ENCODE data around the gene DNHD1. TPM values are rescaled to one million over a fixed set of nuclear protein-coding genes. Genes with fewer than 3 reads are reported as not detected.

Gene DNHD1
- total and polyA plus RNA-seq, 2 of the 8 experiments (the other 6 are each of a cell fraction or from before 2014, with no cell fraction given), result 5.0 to 6.8 TPM

GRCh38 chr11:6541356-6541755, 44.3 kb downstream of the DNHD1 start:
- POLR2A ChIA-PET (ENCODE audit: partially characterized antibody), result interaction anchor here (0.9 kb wide), 1 partner anchor 65 kb away, joined by 3 read pairs; no protein-coding TSS in a partner anchor
- no peaks in the 10 kb centered on the region for H3K79me2 ChIP-seq (ENCODE audit: control insufficient read depth in 1 of 2, insufficient read depth in 2 of 2, low read length in 2 of 2)
- CTCF ChIA-PET (ENCODE audit: partially characterized antibody), result interaction anchor here (1.0 to 10.2 kb wide), 5 partner anchors 10 to 162 kb away, joined by 3 to 64 read pairs (median 5); no protein-coding TSS in a partner anchor
- TF ChIP-seq CHD1 (IDR thresholded peaks at IDR 0.05; ENCODE audit: low read depth, low read length) (no peak), CREB1 (IDR thresholded peaks at IDR 0.05) (no peak), BACH1 (IDR thresholded peaks at IDR 0.05; ENCODE audit: low read length) (no peak), SP4 (IDR thresholded peaks at IDR 0.05; ENCODE audit: low read length) (no peak), ZNF274 (IDR thresholded peaks at IDR 0.05; ENCODE audit: borderline replicate concordance, extremely low read depth, low read length) (no peak), TAF7 (optimal IDR thresholded peaks at IDR 0.05; ENCODE audit: borderline replicate concordance, low read depth, low read length) (no peak), MAFK (IDR thresholded peaks at IDR 0.05; ENCODE audit: low read depth, low read length) (no peak), TAF1 (IDR thresholded peaks at IDR 0.05; ENCODE audit: low read depth, low read length) (no peak), RAD21 (IDR thresholded peaks at IDR 0.05 in 1 of 2, conservative IDR thresholded peaks at IDR 0.05 in 1 of 2; ENCODE audit: low read depth in 2 of 2, low read length in 2 of 2) (no peak), EGR1 (IDR thresholded peaks at IDR 0.05; ENCODE audit: borderline replicate concordance, low read depth, low read length) (no peak), CTBP2 (IDR thresholded peaks at IDR 0.05; ENCODE audit: borderline replicate concordance, insufficient read depth, insufficient read length, low read length) (no peak), RNF2 (IDR thresholded peaks at IDR 0.05; ENCODE audit: borderline replicate concordance, low read depth, low read length, missing control alignments, poor library complexity, severe bottlenecking) (no peak), KDM1A (IDR thresholded peaks at IDR 0.05; ENCODE audit: borderline replicate concordance, low read length) (no peak)
- no peak overlapping the region for H3K9ac ChIP-seq (replicated peaks in 1 of 4; ENCODE audit: extremely low read depth in 1 of 4, low read depth in 3 of 4, low read length in 3 of 4)
- no peaks in the 10 kb centered on the region for H3K9me3 ChIP-seq (ENCODE audit: insufficient read depth in 2 of 2, low read depth in 1 of 2, low read length in 1 of 2)
- H2BK5ac ChIP-seq (ENCODE audit: low read depth, low read length), result no peak overlapping the region
- no peaks in the 10 kb centered on the region for H3K27me3 ChIP-seq (replicated peaks in 1 of 4; ENCODE audit: control insufficient read depth in 3 of 4, extremely low read depth in 1 of 4, insufficient read depth in 3 of 4, low read length in 3 of 4)
- H4K5ac ChIP-seq (ENCODE audit: insufficient read length, low read depth, low read length), result no peak overlapping the region
- no peak overlapping the region for H3K56ac ChIP-seq (replicated peaks; ENCODE audit: insufficient read length, low read depth, low read length)
- no peak overlapping the region for H3K14ac ChIP-seq (ENCODE audit: insufficient read length)
- no peaks in the 10 kb centered on the region for H3K36me3 ChIP-seq (ENCODE audit: control insufficient read depth in 2 of 4, insufficient read depth in 4 of 4, low read length in 3 of 4)
- no peaks in the 10 kb centered on the region for H3K79me1 ChIP-seq (ENCODE audit: low read depth, low read length)
- H3K23me2 ChIP-seq (ENCODE audit: low read depth, low read length), result no peaks in the 10 kb centered on the region
- H2BK15ac ChIP-seq (ENCODE audit: low read length), result no peak overlapping the region
- no peak overlapping the region for H3K4me3 ChIP-seq (ENCODE audit: extremely low read depth in 1 of 4, insufficient read depth in 2 of 4, low read depth in 3 of 4, low read length in 4 of 4)
- no peak overlapping the region for H4K91ac ChIP-seq (replicated peaks; ENCODE audit: insufficient read length, low read length)
- DNase-seq (ENCODE audit: low read depth in 1 of 2, low spot score in 2 of 2) (no peak), FAIRE-seq (no peak)
- H2AK5ac ChIP-seq (ENCODE audit: low read depth, low read length), result no peak overlapping the region
- peaks cover 0 to 7% (median 4%) of the 10 kb centered on the region in 4 experiments; a peak in 3 of 7 replicates for H3K4me1 ChIP-seq (replicated peaks in 1 of 4; ENCODE audit: control insufficient read depth in 3 of 4, insufficient read depth in 4 of 4, low read length in 3 of 4)
- no peak overlapping the region for H4K8ac ChIP-seq (ENCODE audit: extremely low read depth, insufficient read depth, low read length)
- H3K4me2 ChIP-seq (ENCODE audit: insufficient read depth in 1 of 2, low read depth in 2 of 2, low read length in 2 of 2), result no peak overlapping the region
- no peak overlapping the region for H2BK20ac ChIP-seq (ENCODE audit: low read length)
- H2BK120ac ChIP-seq (replicated peaks; ENCODE audit: low read depth, low read length), result no peak overlapping the region
- WGBS, 2 experiments (ENCODE audit: extremely low coverage in 1 of 2, insufficient coverage in 1 of 2, insufficient read length in 1 of 2, insufficient replicate concordance in 2 of 2, low coverage in 1 of 2, low lambda C conversion rate in 2 of 2, missing lambda C conversion rate in 1 of 2), result 66% methylated on average over 4 of the region's 4 CpGs; no CpG with 5 or more reads in 1 of the 2 experiments
- H3K23ac ChIP-seq (ENCODE audit: insufficient read length), result no peak overlapping the region
- H2AFZ ChIP-seq (ENCODE audit: low read length), result no peak overlapping the region
- no peak overlapping the region for H2BK12ac ChIP-seq (ENCODE audit: low read depth, low read length)
- no peak overlapping the region for H3K18ac ChIP-seq (ENCODE audit: extremely low read depth, low read length)
- no peak overlapping the region for H3K27ac ChIP-seq (ENCODE audit: low read depth, low read length)
- H3K4ac ChIP-seq (replicated peaks; ENCODE audit: insufficient read length, low read depth, low read length), result no peak overlapping the region
- no peaks in the 10 kb centered on the region for H4K20me1 ChIP-seq (replicated peaks in 1 of 2; ENCODE audit: control insufficient read depth in 1 of 2, insufficient read depth in 2 of 2, low read length in 2 of 2)

Data from H1 (cell line).